ENCODE measurements around the gene ADGRD1.

Gene ADGRD1

DNA sequence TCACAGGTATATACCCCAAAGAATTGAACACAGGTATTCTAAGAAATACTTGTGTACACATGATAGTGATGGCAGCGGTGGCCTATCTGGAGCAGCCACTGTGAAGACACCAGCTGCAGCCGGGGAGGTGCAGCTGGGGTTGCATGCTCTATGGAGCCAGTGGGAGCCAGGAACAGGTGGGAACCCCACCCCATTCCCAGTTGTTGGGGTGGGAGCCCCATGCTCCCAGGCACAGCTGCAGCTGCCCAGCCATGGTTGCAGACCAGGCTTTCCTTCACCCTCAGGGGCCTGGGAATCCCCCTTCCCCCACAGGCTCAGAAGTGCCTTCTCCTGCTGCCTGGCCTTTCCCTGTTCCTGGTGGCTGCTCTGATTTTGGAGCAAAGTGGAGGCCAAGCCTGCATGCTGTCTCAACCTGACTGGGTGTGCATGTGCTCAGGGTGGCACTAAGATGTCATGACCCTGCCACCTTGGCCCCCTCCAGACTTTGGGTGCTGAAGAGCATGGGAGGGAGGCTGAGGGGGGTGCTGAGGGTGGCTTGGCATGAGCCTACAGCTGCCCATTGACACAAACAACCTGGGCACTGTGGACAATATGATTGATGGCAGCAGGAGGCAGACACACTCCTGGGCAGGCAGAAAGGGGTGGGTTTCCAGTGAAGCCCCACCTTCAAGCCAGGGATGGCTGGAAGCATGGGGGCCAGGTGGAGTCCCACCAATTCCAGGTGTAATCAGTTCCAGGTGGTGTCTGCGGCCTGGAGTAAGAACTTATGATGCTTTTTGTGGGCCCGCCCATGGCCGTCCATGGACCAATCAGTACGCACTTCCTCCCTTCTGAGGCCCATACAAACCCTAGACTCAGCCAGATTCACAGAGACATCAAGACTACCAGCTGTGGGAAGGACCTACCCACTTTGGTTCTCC lies 234.7 kb downstream of the ADGRD1 start:
- DNase-seq = no peak

DNA sequence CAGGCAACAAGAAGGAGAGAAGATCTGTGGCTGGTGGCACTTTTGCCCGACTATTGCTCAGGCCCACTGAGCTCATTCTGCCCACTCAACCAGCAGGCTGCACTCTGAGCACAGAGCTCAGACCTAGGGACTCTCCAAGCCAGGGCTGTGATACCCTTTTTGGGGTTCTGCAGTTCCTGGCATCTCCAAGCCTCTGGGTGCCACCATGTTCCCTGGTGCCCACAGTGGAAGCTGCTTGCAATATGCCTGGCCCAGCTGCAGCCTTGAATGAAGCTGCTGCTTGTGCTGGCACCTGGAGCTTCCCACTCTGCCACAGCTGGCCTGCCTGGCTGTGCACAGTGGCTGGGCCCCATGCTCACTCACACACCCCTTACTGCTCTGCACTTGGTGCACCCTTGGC lies 236.1 kb downstream of the ADGRD1 start:
- no peak for DNase-seq

DNA sequence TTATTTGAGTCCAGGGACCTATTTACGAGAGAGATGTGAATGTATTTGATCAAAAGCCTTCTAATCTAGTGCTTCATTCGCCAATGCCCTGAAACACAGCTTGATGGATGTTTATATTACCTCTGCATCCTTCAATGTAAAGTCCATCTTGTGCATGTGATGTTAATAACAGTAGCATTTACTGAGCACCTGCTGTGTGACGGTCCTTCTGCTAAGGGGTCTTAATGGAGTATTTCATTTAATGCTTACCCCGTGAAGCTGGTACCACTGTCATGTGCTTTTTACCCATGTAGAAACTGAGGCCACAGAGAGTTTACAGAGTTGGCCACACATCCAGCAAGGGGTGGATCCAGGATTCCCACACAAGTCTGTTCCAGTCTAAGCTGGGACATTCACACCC lies 237.3 kb downstream of the ADGRD1 start:
- no peak for DNase-seq

All from fibroblast of skin of right biceps (primary cell).